ENCODE results near the gene UBE2QL1.

Gene UBE2QL1

GRCh38 chr5:6494939-6495338 is 46.3 kb downstream of the UBE2QL1 start:
- no peak overlapping the region for H3K4me3 ChIP-seq (ENCODE audit: low read length)
- H3K4me1 ChIP-seq (ENCODE audit: insufficient read depth, low read length), result peaks cover 9% of the 10 kb centered on the region
- no peak overlapping the region for H3K9ac ChIP-seq (ENCODE audit: low read depth, low read length)
- peaks cover 43% of the 10 kb centered on the region for H3K27me3 ChIP-seq (ENCODE audit: insufficient read depth, low read length)
- H3K27ac ChIP-seq (ENCODE audit: low read length), result no peak overlapping the region
- no peaks in the 10 kb centered on the region for H3K9me3 ChIP-seq (ENCODE audit: insufficient read depth, low read depth, low read length)
- no peaks in the 10 kb centered on the region for H3K36me3 ChIP-seq (ENCODE audit: insufficient read depth, low read depth, low read length)

DNA sequence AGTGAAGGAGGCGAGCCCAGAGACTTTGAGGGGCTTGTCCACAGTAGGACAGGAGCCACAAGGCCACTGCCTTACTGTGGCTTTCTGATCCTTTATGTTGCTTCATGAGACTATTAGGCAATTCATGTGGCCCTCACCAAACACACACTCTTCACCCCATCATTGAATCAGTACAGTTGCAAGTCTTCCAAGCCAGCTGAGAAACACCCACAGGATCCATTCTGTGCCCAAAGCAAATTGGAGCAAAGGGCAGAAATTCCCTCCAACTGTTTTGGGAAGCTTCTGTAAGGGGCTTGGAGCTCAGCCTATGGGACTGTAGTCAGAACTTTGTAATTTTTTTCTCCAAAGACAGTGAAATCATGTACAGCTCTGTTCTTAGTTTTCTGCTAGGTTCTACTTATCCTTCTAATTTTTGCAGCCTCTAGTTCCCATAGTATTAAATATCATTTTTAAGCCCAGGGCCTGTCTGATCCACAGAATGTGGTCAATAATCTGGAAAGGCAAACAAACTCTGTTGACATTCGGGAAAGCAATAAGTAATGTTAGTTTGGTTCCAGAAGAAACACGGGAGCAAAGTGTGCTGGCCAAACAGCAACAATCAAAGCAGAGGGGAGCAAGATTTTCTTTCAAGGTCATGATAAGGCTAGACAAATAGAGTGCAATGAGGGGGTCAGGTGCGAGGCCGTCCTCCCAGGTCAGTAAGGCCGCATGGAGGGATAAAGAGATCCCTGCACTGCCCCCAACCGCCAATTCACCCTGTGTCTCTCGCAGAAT is 47.0 kb downstream of the UBE2QL1 start:
- Histone ChIP-seq H3K4me3 (ENCODE audit: low read length) (no peak overlapping the region), H3K27me3 (ENCODE audit: insufficient read depth, low read length) (peaks cover 39% of the 10 kb centered on the region), H3K9ac (ENCODE audit: low read depth, low read length) (no peak overlapping the region)

GRCh38 chr5:6496207-6496584 is 47.5 kb downstream of the UBE2QL1 start:
- Histone ChIP-seq H3K4me3 (ENCODE audit: low read length) (no peak overlapping the region), H3K4me1 (ENCODE audit: insufficient read depth, low read length) (peaks cover 6% of the 10 kb centered on the region), H3K36me3 (ENCODE audit: insufficient read depth, low read depth, low read length) (no peaks in the 10 kb centered on the region), H3K27ac (ENCODE audit: low read length) (no peak overlapping the region), H3K9me3 (ENCODE audit: insufficient read depth, low read depth, low read length) (no peaks in the 10 kb centered on the region), H3K27me3 (ENCODE audit: insufficient read depth, low read length) (peaks cover 33% of the 10 kb centered on the region), H3K9ac (ENCODE audit: low read depth, low read length) (no peak overlapping the region)

More for the DNA sequence above, 47.0 kb downstream of the UBE2QL1 start:
- Histone ChIP-seq H3K36me3 (ENCODE audit: insufficient read depth, low read depth, low read length) (no peaks in the 10 kb centered on the region), H3K9me3 (ENCODE audit: insufficient read depth, low read depth, low read length) (no peaks in the 10 kb centered on the region), H3K4me1 (ENCODE audit: insufficient read depth, low read length) (peaks cover 9% of the 10 kb centered on the region), H3K27ac (ENCODE audit: low read length) (no peak overlapping the region)

DNA sequence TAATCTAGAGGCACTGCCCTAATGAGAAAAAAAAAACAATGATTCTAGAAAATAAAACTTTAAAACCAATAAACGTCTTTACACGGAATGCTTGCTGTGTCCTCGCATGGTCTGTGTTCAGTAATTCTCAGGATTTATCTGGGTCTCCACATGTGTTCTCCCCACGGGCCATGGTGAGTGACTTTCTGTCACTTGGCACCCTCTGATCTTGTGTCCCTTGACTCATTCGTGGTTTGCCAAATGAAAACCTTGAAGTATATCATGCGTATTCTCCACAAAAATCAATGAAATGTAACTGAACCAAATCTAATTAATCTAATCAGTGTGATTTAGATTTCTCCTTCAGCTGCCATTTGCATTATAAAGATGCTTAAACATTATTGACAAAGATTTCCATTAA is 48.0 kb downstream of the UBE2QL1 start:
- H3K36me3 ChIP-seq (ENCODE audit: insufficient read depth, low read depth, low read length), result no peaks in the 10 kb centered on the region
- no peak overlapping the region for H3K9ac ChIP-seq (ENCODE audit: low read depth, low read length)
- no peak overlapping the region for H3K4me3 ChIP-seq (ENCODE audit: low read length)
- no peaks in the 10 kb centered on the region for H3K9me3 ChIP-seq (ENCODE audit: insufficient read depth, low read depth, low read length)
- H3K27ac ChIP-seq (ENCODE audit: low read length), result no peak overlapping the region
- H3K4me1 ChIP-seq (ENCODE audit: insufficient read depth, low read length), result peaks cover 1% of the 10 kb centered on the region; the same call in 1 of the 2 replicates
- peaks cover 29% of the 10 kb centered on the region for H3K27me3 ChIP-seq (ENCODE audit: insufficient read depth, low read length)

DNA sequence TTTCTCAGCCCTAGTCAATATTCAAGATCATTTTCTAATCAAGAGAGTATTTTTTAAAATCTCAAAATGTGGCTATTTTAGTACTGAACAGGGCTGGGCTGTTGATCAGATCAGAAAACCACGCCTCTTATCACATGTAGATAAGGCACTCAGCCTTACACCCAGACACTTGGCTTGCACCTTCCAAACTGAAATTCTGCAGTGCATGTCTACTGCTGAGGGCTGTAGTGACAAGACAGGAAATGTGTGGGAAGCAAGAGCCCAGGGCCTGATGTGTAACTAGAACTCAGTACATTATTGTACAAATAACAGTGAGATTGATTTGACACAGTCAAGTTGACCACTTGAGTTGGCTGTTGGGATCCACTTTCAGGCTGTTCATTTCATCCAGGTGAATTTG is 48.6 kb downstream of the UBE2QL1 start:
- Histone ChIP-seq H3K27ac (ENCODE audit: low read length) (no peak overlapping the region), H3K27me3 (ENCODE audit: insufficient read depth, low read length) (peaks cover 22% of the 10 kb centered on the region), H3K4me3 (ENCODE audit: low read length) (no peak overlapping the region), H3K36me3 (ENCODE audit: insufficient read depth, low read depth, low read length) (no peaks in the 10 kb centered on the region), H3K9me3 (ENCODE audit: insufficient read depth, low read depth, low read length) (no peaks in the 10 kb centered on the region), H3K9ac (ENCODE audit: low read depth, low read length) (no peak overlapping the region), H3K4me1 (ENCODE audit: insufficient read depth, low read length) (no peaks in the 10 kb centered on the region; the same call in 1 of the 2 replicates)

DNA sequence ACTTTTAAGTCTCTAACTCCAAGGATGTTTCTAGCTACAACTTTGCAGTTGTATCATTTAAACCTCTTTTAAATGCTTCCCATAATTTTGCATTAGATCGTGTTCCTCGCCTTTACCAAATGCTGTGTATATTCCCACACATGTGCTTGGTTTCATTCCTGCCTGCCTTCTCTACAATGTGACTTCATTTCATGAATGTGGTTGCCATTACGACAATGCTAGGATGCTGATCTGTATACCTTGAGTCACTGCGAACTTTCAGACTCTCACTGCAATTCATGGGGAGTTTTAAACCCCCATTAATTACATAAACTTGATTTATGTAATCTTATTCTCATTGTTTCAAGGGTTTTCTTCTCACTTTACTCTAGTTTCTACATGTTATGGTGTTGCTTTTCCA is 50.3 kb downstream of the UBE2QL1 start:
- Histone ChIP-seq H3K9ac (ENCODE audit: low read depth, low read length) (no peak overlapping the region), H3K36me3 (ENCODE audit: insufficient read depth, low read depth, low read length) (no peaks in the 10 kb centered on the region), H3K4me3 (ENCODE audit: low read length) (no peak overlapping the region), H3K27ac (ENCODE audit: low read length) (no peak overlapping the region), H3K9me3 (ENCODE audit: insufficient read depth, low read depth, low read length) (no peaks in the 10 kb centered on the region), H3K27me3 (ENCODE audit: insufficient read depth, low read length) (peaks cover 9% of the 10 kb centered on the region; the same call in 1 of the 2 replicates), H3K4me1 (ENCODE audit: insufficient read depth, low read length) (no peaks in the 10 kb centered on the region)

GRCh38 chr5:6501701-6502100 is 53.0 kb downstream of the UBE2QL1 start:
- no peak overlapping the region for H3K4me3 ChIP-seq (ENCODE audit: low read length)
- H3K4me1 ChIP-seq (ENCODE audit: insufficient read depth, low read length), result no peaks in the 10 kb centered on the region
- H3K27ac ChIP-seq (ENCODE audit: low read length), result no peak overlapping the region
- no peak overlapping the region for H3K9ac ChIP-seq (ENCODE audit: low read depth, low read length)
- no peaks in the 10 kb centered on the region for H3K9me3 ChIP-seq (ENCODE audit: insufficient read depth, low read depth, low read length)
- H3K36me3 ChIP-seq (ENCODE audit: insufficient read depth, low read depth, low read length), result no peaks in the 10 kb centered on the region
- H3K27me3 ChIP-seq (ENCODE audit: insufficient read depth, low read length), result no peaks in the 10 kb centered on the region

DNA sequence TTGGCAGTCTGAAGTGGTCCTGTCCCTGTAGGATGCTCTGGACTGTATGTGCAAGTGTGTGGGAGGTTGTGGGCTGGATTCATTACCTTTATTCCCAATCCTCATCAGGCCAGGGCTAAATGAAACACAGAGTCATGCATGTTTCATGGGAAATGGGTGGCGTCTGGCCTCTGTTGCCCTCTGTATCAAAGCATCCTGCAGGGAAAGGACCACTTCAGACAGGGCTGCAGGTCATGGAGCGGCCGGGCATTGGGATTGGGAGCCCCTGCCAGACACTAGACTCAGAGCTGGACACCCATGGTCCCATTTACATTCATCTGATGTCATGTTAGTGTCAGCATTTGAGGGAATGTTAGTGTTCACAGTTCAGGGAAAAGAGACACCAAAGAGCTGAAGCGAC is 53.8 kb downstream of the UBE2QL1 start:
- Histone ChIP-seq H3K36me3 (ENCODE audit: insufficient read depth, low read depth, low read length) (no peaks in the 10 kb centered on the region), H3K4me3 (ENCODE audit: low read length) (no peak overlapping the region), H3K9ac (ENCODE audit: low read depth, low read length) (no peak overlapping the region), H3K27me3 (ENCODE audit: insufficient read depth, low read length) (no peaks in the 10 kb centered on the region), H3K9me3 (ENCODE audit: insufficient read depth, low read depth, low read length) (no peaks in the 10 kb centered on the region), H3K4me1 (ENCODE audit: insufficient read depth, low read length) (no peaks in the 10 kb centered on the region), H3K27ac (ENCODE audit: low read length) (no peak overlapping the region)

- Histone ChIP-seq H3K36me3 (ENCODE audit: insufficient read depth, low read depth, low read length) (no peaks in the 10 kb centered on the region), H3K4me1 (ENCODE audit: insufficient read depth, low read length) (no peaks in the 10 kb centered on the region), H3K9me3 (ENCODE audit: insufficient read depth, low read depth, low read length) (no peaks in the 10 kb centered on the region), H3K4me3 (ENCODE audit: low read length) (no peak overlapping the region), H3K9ac (ENCODE audit: low read depth, low read length) (no peak overlapping the region), H3K27me3 (ENCODE audit: insufficient read depth, low read length) (no peaks in the 10 kb centered on the region), H3K27ac (ENCODE audit: low read length) (no peak overlapping the region)
These were observed 54.7 kb downstream of the UBE2QL1 start for GRCh38 chr5:6503342-6503741.

- Histone ChIP-seq H3K36me3 (ENCODE audit: insufficient read depth, low read depth, low read length) (no peaks in the 10 kb centered on the region), H3K9me3 (ENCODE audit: insufficient read depth, low read depth, low read length) (no peaks in the 10 kb centered on the region), H3K27ac (ENCODE audit: low read length) (no peak overlapping the region), H3K4me1 (ENCODE audit: insufficient read depth, low read length) (no peaks in the 10 kb centered on the region), H3K9ac (ENCODE audit: low read depth, low read length) (no peak overlapping the region), H3K4me3 (ENCODE audit: low read length) (no peak overlapping the region), H3K27me3 (ENCODE audit: insufficient read depth, low read length) (no peaks in the 10 kb centered on the region)
These were observed 56.2 kb downstream of the UBE2QL1 start for GRCh38 chr5:6504677-6505415.

DNA sequence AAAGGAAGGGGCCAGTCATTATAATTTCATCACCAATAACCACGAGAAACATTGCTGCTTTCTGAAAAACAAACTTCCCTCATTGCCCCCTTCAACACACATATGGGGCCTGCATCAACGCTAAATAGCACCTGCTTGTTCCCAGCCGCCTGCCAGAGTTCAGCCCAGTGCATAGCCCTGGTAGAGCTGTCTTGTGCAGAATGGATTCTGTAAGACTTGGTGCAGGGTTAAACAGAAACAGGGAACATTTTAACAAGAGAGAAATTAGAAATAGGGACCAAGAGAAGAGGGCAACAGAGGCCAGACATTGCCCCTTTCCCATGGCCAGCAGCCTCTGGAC is 56.7 kb downstream of the UBE2QL1 start:
- H3K9ac ChIP-seq (ENCODE audit: low read depth, low read length), result no peak overlapping the region
- H3K27ac ChIP-seq (ENCODE audit: low read length), result no peak overlapping the region
- no peaks in the 10 kb centered on the region for H3K9me3 ChIP-seq (ENCODE audit: insufficient read depth, low read depth, low read length)

More for the DNA sequence above, 56.7 kb downstream of the UBE2QL1 start:
- no peaks in the 10 kb centered on the region for H3K4me1 ChIP-seq (ENCODE audit: insufficient read depth, low read length)
- no peak overlapping the region for H3K4me3 ChIP-seq (ENCODE audit: low read length)
- no peaks in the 10 kb centered on the region for H3K27me3 ChIP-seq (ENCODE audit: insufficient read depth, low read length)
- H3K36me3 ChIP-seq (ENCODE audit: insufficient read depth, low read depth, low read length), result no peaks in the 10 kb centered on the region
